HepG2 (cell line): Measurements from ENCODE around the gene STIM2. TPM values are rescaled to one million over a fixed set of nuclear protein-coding genes. Genes with fewer than 3 reads are reported as not detected.

ENCODE experiments used
- ARID5B ChIP-seq: IDR thresholded peaks from 2 replicates; pipeline ENCODE4 v1.4.0; 2020; ENCODE audit warnings: mild to moderate bottlenecking, missing genetic modification reagents
- CSRNP2 ChIP-seq: sonication (generic); formaldehyde crosslinking; conservative IDR thresholded peaks from 2 replicates; pipeline ENCODE4 v1.8.0; 2022; ENCODE audit warnings: low read depth, missing genetic modification reagents
- KDM1A ChIP-seq: IDR thresholded peaks from 2 replicates; pipeline ENCODE4 v1.6.1; 2016; ENCODE audit warnings: missing compliant biosample characterization
- KDM4B ChIP-seq: sonication (generic); formaldehyde crosslinking; IDR thresholded peaks from 2 replicates; pipeline ENCODE4 v1.4.0; 2020; ENCODE audit warnings: missing genetic modification reagents
- PAXIP1 ChIP-seq: sonication (generic); formaldehyde crosslinking; conservative IDR thresholded peaks from 2 replicates; pipeline ENCODE4 v1.4.0; 2020; ENCODE audit warnings: mild to moderate bottlenecking, missing genetic modification reagents, moderate library complexity
- POLR2A ChIP-seq, 2 experiments: IDR thresholded peaks; 2 replicates each; pipeline ENCODE4 v1.6.1; 2011; ENCODE audit warnings: low read depth in 2 of 2, low read length in 2 of 2, mild to moderate bottlenecking in 1 of 2, moderate library complexity in 1 of 2; ENCODE audit not compliant: insufficient read depth in 1 of 2
- SSRP1 ChIP-seq: IDR thresholded peaks from 2 replicates; pipeline ENCODE4 v1.6.1; 2016; ENCODE audit warnings: control low read depth
- TBL1XR1 ChIP-seq: fragments of 150-350 bp; IDR thresholded peaks from 2 replicates; pipeline ENCODE4 v1.6.1; 2014; ENCODE audit warnings: borderline replicate concordance, low read length; ENCODE audit not compliant: partially characterized antibody
- TBP ChIP-seq: sonication (generic); formaldehyde crosslinking; IDR thresholded peaks from 2 replicates; pipeline ENCODE4 v1.5.0; 2020; ENCODE audit warnings: missing genetic modification reagents
- ZNF207 ChIP-seq: fragments of 450-650 bp; IDR thresholded peaks from 2 replicates; pipeline ENCODE4 v1.6.1; 2016; ENCODE audit warnings: antibody characterized with exemption, borderline replicate concordance
- ZNF3 ChIP-seq: IDR thresholded peaks from 2 replicates; pipeline ENCODE4 v1.7.0; 2017; ENCODE audit warnings: inconsistent platforms
- polyA plus RNA-seq, 8 experiments: library from polyadenylated mRNA; depleted of rRNA in 3 of 8; stranded (reverse) in 7 of 8; unstranded in 1 of 8; fragments of >200 nt; fragmentation: Illumina TruSeq in 4 of 8; extraction: Trizol in 4 of 8; gene quantifications; 2 replicates each; pipeline versions ENCODE4 v1.2.1 to v1.2.3, GENCODE V29; 2011 to 2016; ENCODE audit warnings: low read depth in 4 of 8, missing spikeins in 1 of 8, mixed read lengths in 1 of 8; ENCODE audit not compliant: insufficient read depth in 1 of 8
- total RNA-seq, 5 experiments: library from RNA; depleted of rRNA; stranded (reverse); fragments of >200 nt; fragmentation: Illumina TruSeq; extraction: Trizol; gene quantifications; 2 replicates each; pipeline ENCODE4 v1.2.3, GENCODE V29; 2016; ENCODE audit warnings: low read depth in 1 of 5

STIM2 gene
- total and polyA plus RNA-seq, 2 of the 13 experiments (the other 11 are each of a cell fraction or from before 2014, with no cell fraction given) = 19.3 to 19.4 TPM

GRCh38 chr4:26854701-26855100 lies 5.9 kb upstream of the STIM2 start (continued):
- no peak for TF ChIP-seq PAXIP1
- no peak for TF ChIP-seq TBP (CRISPR knock-in tag)
- no peak for TF ChIP-seq CSRNP2 (CRISPR knock-in tag)
- no peak for TF ChIP-seq KDM4B (CRISPR knock-in tag)
- no peak for TF ChIP-seq ZNF207
- TF ChIP-seq KDM1A (CRISPR knock-in tag) = no peak
- no peak for TF ChIP-seq TBL1XR1
- no peak for TF ChIP-seq ZNF3 (CRISPR knock-in tag)
- no peak for TF ChIP-seq SSRP1 (CRISPR knock-in tag)
- TF ChIP-seq ARID5B (CRISPR knock-in tag) = no peak
- TF ChIP-seq POLR2A (IDR thresholded peaks at IDR 0.05; ENCODE audit: insufficient read depth in 1 of 2, low read depth in 2 of 2, low read length in 2 of 2) = no peak
